A549 treated with CpdA at 1 μM for 4 hours (cell line): ENCODE data around the gene SLC38A6. TPM values are rescaled to one million over a fixed set of nuclear protein-coding genes. Genes with fewer than 3 reads are reported as not detected.

Experiments
- total RNA-seq: library from RNA; stranded (reverse); fragments of 200-300 nt; extraction: Qiagen RNA extraction; gene quantifications from 5 replicates; pipeline ENCODE4 v1.2.3, GENCODE V29; 2022; ENCODE audit warnings: low read depth

The SLC38A6 gene
- total RNA-seq: 17.6 to 21.2 TPM (median 19.7 TPM) in 5 replicates

GRCh38 chr14:60980811-60981632 lies at the start of gene SLC38A6, which contains the start of gene TRMT5:
Gene SLC38A6, plus strand, starts transcription at chr14:60981245. Its CDS starts 33 bp downstream, at chr14:60981278.
Gene TRMT5, minus strand, starts transcription at chr14:60981079. Its CDS starts 106 bp downstream, at chr14:60980973.

Other genes with a start within 250 kb of the SLC38A6 start
- 38.1 to 56.9 TPM (median 41.9 TPM) in 5 replicates for gene MNAT1, start 246.5 kb upstream of the SLC38A6 start, total RNA-seq
- gene TRMT5, start 166 bp upstream of the SLC38A6 start, total RNA-seq: 13.3 to 19.2 TPM (median 14.6 TPM) in 5 replicates